Measurements from ENCODE around the gene SPEG.
A peak's percentile ranks its signal among the peaks of the same experiment; 100 is the strongest.

SPEG gene

DNA sequence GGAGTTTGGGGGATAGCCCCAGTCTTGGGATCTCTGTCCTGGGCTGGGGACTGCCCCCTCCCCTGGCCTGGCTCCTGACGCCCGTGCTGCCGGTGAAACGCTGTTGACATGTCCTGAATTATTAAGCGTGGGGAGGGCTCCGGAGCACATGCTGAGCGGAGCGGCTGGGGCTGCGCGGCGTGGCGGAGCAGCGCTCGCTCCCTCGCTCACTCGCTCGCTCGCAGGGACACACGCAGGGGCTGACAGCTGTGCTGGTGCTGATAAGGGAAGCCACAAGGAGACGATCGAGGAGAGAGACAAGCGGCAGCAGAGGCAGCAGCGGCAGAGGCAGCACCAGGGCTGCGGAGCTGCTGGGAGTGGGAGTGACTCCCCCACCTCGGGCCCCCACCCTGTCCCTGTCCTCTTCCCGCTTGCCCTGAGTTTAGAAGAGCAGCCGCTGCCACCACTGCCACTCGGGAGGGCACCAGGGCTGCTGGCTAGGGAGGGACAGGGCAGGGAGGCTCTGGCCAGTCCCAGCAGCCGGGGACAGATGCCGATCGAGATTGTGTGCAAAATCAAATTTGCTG is 79.6 kb downstream of the SPEG start, which contains the start of gene ASIC4:
TSS of gene ASIC4 (plus strand) at position 287 of the 566 bp plus-strand sequence. CDS start at position 530, 243 bp downstream.
- DNase-seq (ENCODE audit: low read depth), result no peak

DNA sequence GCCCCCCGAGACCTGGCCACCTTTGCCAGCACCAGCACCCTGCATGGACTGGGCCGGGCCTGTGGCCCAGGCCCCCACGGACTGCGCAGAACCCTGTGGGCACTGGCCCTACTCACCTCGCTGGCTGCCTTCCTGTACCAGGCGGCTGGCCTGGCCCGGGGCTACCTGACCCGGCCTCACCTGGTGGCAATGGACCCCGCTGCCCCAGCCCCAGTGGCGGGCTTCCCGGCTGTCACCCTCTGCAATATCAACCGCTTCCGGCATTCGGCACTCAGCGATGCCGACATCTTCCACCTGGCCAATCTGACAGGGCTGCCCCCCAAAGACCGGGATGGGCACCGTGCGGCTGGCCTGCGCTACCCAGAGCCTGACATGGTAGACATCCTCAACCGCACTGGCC is 80.2 kb downstream of the SPEG start:
- no peak for DNase-seq (ENCODE audit: low read depth)

DNA sequence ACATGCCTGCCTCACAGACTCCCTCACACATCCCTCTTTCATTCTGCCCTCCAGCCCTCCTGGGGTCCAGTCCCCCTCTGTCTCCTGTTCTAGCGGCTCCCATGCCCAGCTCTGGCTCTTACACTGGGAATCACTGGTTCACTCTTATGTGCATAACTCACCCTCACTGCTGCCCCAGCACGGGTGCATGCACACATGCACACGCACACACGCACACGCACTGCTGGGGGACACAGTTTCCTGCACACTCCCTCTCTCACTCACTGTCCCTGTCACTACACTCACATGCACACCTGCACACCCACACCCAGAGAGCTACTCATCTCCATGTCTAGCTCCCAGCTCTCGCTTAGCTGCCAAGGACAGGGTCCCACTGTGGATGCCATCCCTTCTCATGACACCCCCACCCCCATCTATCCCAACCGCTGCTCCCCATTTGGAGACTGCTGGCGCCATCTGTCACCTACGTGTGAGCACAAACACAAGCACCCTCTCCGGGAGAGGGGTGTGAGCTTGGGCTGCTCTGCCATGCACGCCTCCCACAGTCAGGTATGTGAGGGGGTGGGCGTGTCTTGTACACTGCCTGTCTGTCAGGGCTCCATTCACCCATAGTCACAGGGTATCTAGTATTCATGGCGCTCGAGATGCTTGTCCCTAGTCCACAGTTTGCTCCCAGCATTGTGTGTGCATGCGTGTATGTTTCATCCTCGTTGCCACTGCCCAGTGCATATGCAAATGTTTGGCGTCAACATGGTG is 81.4 kb downstream of the SPEG start:
- no peak for DNase-seq (ENCODE audit: low read depth)

- no peak for DNase-seq (ENCODE audit: low read depth)
These were observed 82.2 kb downstream of the SPEG start for GRCh38 chr2:219516888-219517287.

- DNase-seq (ENCODE audit: low read depth), result no peak
These were observed 83.5 kb downstream of the SPEG start for GRCh38 chr2:219517954-219518778.

DNA sequence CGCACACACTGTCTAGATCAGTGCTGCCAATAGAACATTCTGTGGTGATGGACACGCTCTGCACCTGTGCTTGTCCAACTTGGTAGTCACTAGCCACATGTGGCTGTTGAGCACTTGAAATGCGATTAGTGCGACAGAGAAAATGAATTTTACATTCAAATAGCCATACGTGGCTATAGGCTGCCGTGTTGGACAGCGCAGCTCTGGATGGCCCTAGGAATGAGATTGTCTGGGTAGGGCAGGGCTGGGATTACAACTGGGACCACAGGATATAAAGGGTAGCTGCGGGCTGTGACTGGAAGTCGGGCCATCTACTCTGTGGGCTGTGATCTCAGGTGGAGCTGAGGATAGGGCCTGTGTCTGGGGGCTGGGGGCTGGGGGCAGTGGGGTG is 84.9 kb downstream of the SPEG start:
- no peak for DNase-seq (ENCODE audit: low read depth)

GRCh38 chr2:219520079-219520478 is 85.4 kb downstream of the SPEG start:
- DNase-seq (ENCODE audit: low read depth), result no peak

DNA sequence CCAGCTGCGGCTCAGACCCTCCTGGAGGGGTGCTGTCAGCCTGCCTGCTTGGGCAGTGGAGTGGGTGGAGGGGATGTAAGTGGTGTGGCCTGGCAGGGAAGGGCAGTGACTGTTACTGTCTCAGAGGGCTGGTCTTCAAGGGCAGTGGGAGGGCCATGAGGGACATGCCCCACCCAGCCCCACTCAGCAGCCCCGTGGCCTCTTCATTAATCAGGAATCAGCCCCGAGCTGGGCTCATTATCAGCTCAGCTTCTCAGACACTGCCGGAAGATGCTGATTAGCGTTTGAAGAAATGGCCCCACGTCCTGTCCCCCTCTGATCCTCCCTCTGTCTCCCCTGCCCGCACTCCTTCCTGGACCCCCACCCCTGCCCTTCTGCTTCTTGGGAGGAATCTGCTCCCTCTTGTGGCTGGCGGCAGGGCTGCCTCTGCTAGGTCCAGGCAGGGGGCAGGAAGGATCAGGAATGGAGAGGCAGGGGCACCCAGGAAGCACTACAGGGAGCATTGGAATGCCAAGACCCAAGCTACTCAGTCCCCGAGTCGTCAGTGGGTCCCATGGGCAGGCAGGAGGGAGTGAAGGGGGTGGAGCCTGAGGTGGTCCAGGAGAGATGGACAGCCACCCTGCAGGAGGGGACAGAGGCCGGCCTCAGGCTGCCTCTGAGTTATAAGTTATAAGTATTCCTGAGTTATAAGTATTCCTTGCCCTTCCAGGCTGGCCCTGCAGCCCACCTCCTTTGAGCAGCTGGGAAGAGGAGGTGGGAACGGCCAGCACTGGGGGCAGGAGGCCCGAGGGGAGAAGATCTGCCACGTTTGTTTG is 86.6 kb downstream of the SPEG start:
- DNase-seq (ENCODE audit: low read depth), result peak; percentile 13

- DNase-seq (ENCODE audit: low read depth), result peak; percentile 55
These were observed 87.7 kb downstream of the SPEG start for GRCh38 chr2:219522111-219523030.

- DNase-seq (ENCODE audit: low read depth), result no peak
These were observed 88.5 kb downstream of the SPEG start for GRCh38 chr2:219523031-219523671.

DNA sequence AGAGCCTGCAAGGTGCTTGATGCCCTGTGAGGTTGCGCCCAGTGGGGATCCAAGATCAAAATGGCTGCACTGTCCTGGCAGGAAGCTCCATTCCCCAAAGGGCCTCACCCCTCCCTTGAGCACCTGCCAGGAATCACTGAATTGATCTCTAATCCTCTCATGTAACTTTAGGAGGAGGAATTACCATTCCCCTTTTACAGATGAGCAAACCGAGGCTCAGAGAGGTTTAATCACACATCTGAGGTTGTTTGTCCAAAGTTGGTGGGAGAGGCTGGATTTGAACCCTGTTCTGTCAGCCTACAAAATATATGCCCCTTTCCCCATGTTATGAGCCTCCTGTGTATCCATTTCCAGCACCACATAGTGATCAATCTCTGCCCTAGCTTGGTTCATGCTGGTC is 90.2 kb downstream of the SPEG start:
- no peak for DNase-seq (ENCODE audit: low read depth)

- no peak for DNase-seq (ENCODE audit: low read depth)
These were observed 91.0 kb downstream of the SPEG start for GRCh38 chr2:219525533-219526232.

DNA sequence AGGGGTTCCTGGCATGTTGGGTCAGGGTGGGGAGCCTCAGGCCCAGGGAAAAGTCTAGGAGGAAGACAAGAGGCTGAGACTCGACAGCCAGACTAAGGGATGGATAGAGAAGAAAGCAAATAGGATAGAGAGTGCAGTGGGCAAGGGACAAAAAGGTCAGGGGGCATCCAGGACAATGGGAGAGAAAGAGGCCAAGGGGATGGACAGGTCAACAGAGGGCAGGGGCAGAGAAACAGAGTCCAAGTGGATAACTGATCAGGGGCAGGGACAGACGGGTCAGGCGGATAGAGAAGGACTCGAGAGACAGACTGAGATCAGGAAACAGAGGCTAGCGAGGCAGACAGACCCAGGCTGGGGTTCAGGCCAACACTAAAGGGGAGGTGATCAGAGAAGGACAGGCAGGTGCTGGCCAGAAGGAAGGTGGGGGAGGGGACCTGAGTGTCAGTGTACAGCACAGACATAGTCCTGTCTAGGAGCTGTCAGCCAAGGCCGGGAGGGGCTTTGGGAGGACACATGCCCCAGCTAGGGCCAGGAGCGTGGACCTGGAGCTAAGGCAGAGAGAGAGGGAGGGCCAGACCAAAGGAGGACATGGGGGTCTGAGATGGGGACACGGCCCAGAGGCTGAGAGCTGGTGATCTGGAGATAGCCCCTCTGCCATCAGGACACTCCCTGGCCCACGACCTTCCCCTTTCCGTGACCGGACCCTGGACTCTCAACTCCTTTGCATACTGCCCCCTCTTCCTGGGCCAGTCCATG is 91.9 kb downstream of the SPEG start:
- DNase-seq (ENCODE audit: low read depth), result no peak

- DNase-seq (ENCODE audit: low read depth), result no peak
These were observed 92.4 kb downstream of the SPEG start for GRCh38 chr2:219527076-219527394.

- no peak for DNase-seq (ENCODE audit: low read depth)
These were observed 92.8 kb downstream of the SPEG start for GRCh38 chr2:219527472-219527871.

DNA sequence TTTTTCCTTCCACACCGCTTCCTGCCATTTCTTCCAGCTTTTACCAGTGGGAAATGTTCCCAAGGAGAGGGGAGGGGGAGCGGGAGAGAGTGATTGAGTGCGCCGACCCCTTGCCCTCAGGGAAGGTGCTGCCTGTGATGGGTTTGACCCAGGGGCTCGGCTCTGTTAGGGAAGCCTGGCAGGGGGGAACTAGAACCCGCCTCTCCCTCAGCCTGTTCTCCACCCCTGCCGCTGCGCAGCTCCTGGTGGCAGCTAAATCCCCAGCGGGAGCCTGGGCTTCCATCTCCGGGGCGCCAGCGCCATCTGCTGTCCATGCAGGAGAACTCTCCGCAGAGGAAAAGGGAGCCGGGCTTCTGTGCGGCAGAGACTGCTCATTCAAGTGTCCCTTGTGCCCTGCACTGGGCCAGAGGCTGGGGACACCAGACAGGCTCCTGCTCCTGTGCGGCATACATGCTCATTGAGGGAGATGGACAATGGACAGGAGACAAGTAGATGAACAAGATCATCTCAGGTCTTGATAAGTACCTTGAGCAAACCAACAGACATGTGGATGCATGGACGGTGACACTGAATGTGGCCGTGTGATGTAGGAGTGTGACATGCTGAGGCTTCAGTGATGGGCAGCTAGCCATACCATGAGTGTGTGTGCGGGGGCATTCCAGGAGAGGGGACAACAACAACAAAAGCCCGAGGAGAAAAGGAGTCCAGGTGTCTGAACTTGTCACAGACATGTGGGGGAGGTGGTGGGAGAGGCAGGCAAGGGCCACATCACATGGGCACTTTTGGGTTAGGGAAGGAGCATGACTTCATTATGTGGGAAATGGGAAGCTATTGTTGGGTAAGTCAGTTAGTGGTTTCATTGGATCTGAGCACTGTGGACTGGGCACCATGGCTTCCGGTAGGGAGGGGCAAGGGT is 95.7 kb downstream of the SPEG start:
- DNase-seq (ENCODE audit: low read depth), result peak; percentile 48

DNA sequence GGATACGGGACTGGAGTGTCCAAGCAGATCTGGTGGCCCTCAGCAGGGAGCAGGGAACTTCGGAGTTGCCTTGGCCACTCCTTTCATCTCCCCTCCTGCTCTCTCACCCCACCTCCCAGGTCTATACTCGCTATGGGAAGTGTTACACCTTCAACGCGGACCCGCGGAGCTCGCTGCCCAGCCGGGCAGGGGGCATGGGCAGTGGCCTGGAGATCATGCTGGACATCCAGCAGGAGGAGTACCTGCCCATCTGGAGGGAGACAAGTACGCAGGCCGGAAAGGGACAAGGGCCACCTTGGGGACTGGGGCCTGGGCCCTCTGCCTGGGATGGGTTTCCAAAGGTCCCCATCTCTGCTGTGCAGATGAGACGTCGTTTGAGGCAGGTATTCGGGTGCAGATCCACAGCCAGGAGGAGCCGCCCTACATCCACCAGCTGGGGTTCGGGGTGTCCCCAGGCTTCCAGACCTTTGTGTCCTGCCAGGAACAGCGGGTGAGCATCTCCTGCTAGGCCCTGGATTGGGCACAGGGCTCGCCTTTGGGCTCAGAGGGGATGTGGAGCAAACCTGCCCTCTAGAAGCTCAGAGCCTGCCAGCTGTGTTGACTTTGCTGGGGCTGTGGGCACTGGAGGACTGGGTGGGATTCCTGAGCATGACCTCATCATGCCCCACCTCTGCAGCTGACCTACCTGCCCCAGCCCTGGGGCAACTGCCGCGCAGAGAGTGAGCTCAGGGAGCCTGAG is 97.2 kb downstream of the SPEG start:
- no peak for DNase-seq (ENCODE audit: low read depth)

DNA sequence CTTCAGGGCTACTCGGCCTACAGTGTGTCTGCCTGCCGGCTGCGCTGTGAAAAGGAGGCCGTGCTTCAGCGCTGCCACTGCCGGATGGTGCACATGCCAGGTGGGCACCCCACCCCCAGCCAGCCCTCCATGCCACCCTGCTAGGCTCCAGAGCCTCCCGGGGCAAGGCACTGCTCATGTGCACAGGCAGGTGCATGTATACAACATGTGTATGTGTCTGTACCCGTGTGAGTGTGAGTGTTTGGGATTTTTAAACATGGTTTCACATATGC is 97.7 kb downstream of the SPEG start:
- no peak for DNase-seq (ENCODE audit: low read depth)

All from stromal cell of bone marrow (primary cell).